HG03060 (cell line): ENCODE results near the gene B3GALNT1.

Experiments
- ATAC-seq: cut with Tn5 transposase; IDR thresholded peaks from one replicate; pipeline ENCODE4 v1.9.1; 2021; ENCODE audit warnings: low read depth, moderate number of reproducible peaks; ENCODE audit not compliant: unreplicated experiment

Gene B3GALNT1, protein sequence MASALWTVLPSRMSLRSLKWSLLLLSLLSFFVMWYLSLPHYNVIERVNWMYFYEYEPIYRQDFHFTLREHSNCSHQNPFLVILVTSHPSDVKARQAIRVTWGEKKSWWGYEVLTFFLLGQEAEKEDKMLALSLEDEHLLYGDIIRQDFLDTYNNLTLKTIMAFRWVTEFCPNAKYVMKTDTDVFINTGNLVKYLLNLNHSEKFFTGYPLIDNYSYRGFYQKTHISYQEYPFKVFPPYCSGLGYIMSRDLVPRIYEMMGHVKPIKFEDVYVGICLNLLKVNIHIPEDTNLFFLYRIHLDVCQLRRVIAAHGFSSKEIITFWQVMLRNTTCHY

DNA sequence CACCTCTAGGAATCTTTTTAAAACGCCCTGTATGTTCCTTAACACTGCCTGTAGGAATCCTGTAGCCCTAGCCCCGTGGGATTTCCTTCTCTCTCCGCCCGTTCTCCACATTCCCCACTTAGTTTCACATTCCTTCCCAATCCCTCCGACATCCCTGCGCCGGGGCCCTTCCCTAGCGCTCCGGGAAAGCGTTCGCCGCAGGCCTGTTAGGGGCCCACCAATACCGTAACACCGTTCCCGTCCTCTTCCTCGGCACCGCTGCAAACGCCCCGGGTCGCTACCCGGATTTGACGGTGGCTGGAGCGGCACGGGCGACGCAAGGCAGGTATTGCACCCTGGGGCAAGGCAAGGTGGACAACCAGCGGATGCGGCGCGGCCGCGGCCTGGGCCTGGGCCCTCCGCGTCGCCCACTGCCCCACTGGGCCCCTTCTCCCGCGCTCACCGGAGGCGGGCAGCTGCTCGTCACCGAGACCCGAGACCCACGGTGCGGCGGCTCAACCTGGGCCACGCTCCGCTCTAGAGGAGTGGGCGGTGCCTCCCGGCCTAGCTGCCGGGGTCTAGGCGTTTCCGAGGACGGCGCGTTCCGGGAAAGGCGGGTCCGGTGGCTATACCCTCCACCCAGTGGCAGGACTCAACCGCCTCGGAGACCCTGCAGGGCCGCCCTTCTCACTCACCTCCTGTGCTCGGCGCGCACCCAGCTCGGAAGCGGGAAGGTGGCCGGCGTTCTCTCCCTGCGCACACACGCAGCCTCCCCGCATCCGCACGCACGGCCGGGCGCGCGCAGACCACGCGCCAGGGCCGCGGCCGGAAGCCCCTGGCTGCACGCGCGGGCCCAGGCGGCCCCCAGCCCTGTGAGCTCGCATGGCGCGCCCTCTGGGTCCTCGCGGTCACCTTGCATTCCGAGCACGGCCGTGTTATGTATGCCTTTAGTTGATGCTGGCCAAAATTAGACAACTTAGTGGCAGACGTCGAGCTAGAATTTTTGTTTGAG, at the start of gene B3GALNT1:
Gene B3GALNT1 (minus strand): TSS at position 789 of the 991 bp plus-strand sequence. CDS start 18,595 bp downstream, outside the sequence.
- ATAC-seq, result peak; percentile 51

DNA sequence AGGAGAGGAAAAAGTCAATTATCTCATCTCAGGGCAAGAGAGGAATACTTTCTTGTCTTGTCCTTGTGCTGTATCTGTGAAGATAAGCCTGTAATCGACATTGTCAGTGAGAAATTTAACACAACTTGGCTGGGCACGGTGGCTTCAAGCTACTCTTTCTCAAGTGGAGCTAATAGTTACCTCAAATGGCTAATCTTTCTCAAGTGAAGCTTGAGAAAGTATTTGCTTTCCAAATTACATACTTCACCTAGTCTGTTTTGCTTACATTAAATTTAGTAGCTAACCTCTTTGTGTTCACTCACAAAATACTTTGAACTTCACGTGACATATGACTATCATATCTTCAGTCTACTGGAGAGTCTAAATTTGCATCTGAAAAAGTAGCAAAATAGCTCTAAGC, 48.3 kb upstream of the B3GALNT1 start:
- ATAC-seq, result no peak

DNA sequence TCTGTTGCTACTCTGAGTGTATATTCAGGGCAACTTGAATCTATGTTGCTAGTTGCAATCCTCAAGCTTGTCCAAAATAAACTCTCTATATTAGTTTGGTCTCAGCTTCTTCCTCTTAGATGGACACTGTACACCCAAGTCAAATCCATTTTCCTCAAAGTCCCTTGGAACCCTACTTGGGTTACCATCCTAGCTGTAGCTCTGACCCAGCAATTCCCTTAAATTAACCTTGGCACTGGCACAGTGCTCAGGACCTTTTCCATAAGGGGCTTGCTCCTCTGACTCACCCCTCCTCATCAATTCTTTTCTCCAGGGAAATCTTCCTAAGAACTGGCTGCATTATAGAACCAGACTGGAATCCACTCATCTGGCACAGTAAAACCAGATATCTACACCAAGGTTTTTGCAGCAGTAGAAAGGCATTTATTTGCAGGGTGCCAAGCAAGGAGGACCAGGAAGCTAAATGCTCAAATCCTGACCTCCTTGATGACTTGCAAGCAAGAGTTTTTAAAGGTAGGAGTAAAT, 44.9 kb upstream of the B3GALNT1 start:
- no peak for ATAC-seq

DNA sequence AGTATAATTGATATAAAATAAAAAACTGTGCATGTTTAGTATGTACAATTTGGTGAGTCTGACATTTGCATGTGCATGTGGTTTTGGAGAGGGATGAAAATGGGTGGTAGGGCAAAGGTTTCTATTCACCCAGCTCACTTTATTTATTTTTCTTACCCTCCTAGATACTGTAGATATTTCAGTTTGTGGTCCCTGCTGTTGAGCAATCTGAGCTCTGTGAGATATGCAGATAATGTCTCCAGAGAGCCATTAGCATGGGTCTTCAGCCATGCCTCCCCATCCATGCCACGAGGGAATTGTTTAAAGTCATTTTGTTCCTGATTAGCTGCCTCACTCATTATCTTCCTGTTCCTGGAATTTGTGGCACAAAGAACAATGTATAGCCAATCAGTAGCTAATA, 44.4 kb upstream of the B3GALNT1 start:
- ATAC-seq, result no peak

DNA sequence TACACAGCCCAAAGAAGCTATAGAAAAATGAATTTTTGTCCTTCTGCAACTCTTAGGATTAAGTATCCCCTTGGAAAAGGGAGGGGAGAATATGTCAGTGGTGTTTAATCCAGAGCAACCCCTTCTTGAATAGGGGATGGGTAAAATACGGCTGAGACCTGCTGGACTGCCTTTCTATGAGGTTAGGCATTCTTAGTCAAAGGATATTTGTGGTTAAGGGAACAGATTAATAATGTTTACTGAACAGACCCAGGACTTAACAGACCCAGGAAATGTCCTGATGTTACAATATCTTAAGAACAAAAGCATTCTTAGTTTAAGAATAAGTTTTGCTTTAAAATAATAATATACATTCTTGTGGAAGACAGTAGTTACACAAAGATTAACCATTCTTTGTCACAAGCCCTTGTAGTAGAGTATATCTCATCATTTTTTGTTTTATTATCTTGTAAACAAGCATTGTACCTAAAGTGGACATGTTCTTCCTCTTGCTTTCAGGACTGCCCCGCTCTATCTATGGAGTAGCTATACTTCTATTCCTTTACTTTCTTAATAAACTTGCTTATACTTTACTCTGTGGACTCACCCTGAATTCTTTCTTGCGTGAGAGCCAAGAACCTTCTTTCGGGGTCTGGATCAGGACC, 43.8 kb upstream of the B3GALNT1 start:
- no peak for ATAC-seq

DNA sequence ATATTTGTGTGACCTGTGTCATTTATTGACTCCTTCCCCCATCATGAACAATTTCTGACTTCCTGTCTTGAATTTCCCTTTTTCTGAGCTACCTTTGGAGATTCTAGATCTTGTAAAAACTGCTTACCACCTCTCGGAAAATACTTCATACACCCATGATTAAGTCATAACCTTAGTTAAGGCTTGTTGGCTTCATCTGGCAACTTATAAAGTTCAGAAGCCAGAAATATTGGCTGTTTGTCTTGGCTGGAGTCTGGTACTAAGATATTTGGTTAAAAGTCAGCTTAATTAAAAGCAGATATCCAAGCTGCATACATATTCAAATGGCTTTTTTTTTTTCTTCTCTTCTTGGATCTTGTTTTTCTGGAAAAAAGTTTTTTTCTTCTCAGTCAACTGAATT, 37.3 kb upstream of the B3GALNT1 start:
- no peak for ATAC-seq

DNA sequence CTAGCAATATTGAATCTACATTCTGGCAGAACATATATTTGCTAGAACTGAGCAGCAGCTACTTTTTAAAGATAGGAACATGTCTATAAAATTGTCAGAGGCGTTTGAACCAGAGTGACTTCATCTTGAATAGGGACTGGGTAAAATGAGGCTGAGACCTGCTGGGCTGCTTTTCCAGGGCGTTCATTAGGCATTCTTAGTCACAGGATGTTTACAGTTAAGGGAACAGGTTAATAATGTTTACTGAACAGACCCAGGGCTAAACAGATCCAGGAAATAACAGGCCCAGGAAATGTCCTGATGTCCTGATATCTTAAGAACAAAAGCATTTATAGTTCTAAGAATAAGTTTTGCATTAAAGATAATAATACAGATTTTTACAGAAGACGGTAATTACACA, 34.5 kb upstream of the B3GALNT1 start:
- no peak for ATAC-seq

DNA sequence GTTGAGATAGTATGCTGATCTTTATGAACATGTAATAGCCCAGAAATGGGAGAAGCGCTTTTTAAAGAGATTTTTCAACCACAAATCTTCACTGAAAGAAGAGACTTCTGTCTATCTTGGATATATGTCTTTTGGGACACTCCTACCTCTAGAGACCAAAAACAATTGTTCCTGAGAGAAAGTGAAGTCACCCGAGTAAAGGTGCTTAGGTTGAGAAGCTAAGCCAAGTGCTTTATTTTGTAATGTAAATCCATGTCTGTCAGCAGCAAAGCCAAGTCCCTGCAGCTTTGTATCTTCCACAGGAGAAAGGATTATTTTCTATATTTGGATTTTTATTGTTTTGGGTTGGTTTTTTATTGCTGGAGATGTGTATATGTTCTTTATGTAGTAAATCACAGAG, 32.1 kb upstream of the B3GALNT1 start:
- no peak for ATAC-seq

DNA sequence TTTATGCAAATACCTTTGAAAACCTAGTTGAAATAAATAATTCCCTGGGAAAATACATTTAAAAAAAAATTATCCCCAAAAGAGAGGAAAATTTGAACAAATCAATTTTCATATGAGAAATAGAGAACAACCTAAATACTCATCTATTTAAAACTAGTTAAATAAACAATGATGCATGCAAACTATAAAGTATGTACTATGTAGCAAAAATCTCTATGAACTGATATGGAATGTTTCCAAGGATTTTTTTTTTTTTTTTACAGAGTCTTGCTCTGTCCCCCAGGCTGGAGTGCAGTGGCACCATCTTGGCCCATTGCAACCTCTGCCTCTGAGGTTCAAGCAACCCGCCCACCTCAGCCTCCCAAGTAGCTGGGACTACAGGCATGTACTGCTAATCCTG, 27.2 kb upstream of the B3GALNT1 start:
- ATAC-seq, result no peak

DNA sequence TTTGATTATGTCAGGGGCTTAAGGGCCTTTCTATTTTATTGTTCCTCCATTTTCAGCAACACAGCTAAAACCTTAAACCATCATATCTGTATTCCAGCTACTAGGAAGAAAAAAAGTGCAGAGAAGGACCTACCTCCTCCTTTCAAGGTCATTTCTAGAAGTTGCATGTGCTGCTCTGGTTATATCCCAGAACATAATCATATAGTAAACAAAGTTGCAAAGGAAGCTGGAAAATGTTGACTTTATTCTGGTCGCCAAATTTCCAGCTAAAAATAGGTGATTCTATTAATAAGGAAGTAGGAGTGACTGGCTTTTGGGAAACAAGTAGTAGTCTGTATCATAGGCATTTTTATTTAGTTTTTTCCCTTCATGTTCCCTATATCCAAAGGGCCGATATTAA, 21.3 kb upstream of the B3GALNT1 start:
- ATAC-seq, result no peak

DNA sequence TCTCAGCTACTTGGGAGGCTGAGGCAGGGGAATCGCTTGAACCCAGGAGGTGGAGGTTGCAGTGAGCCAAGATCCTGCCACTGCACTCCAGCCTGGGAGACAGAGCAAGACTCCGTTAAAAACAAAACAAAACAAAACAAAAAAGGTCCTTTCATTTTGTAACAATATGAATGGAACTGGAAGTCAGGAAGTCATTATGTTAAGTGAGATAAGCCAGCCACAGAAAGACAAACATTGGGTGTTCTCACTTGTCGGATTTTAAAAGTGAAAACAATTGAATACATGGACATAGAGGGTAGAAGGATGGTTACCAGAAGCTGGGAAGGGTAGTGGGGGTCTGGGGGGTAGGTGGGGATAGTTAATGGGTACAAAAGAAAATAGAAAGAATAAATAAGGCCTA, 12.5 kb upstream of the B3GALNT1 start:
- ATAC-seq, result no peak

DNA sequence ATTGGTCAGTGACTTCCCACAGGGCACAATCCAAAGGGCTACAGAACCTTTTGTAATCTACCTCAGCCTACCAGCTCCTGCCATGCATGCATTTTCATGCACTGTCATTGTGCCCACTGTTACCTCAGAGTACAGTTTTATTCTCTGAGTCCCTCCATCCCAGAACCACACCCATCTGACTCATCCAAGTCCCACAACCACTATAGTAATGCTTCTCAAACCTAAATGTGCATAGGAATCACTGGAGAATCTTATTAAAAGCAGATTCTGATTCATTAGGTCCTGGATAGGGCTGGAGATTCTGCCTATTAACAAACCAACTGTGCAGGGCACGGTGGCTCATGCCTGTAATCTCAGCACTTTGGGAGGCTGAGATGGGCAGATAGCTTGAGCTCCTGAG, 3.7 kb upstream of the B3GALNT1 start:
- no peak for ATAC-seq

DNA sequence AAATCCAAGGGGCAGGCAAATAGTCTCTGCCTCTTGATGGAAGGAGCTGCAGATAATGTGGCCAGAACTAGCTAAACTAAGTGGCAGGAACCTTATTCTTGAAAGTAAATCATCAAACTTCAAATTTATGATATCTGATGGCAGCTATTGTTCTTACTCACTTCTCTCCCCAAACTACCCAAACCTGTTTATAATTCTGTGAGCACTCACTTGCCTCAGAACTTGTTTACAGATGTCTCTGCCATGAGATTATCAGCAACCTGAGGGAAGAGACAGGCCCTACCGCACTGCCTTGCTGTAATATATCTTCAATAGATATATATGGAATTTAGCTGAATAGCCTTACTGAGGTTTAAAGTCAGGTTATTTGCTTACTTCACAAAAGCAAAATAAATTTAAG, 2.2 kb upstream of the B3GALNT1 start:
- ATAC-seq, result no peak

DNA sequence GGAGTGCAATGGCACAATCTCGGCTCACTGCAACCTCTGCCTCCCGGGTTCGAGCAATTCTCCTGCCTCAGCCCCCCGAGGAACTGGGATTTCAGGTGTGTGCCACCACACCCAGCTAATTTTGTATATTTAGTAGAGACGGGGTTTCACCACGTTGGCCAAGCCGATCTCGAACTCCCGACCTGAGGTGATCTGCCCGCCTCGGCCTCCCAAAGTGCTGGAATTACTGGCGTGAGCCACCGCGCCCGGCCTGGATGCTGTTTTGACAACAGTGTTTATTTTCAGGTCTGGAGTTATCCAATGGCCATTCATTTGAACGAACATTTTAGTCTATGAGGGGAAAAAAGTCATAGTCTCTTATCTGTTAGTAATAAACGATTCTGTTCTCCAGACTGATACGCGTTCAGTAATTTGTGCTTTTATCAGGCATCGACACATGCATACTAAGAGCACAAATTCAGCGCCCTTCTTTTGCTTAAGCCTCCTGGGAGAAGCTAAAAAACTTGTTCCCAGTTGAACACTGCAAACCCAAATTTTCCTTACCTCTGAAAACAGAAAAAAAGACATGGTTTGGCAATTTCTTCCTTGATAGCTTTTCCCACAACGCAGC, 1.3 kb downstream of the B3GALNT1 start:
- no peak for ATAC-seq

DNA sequence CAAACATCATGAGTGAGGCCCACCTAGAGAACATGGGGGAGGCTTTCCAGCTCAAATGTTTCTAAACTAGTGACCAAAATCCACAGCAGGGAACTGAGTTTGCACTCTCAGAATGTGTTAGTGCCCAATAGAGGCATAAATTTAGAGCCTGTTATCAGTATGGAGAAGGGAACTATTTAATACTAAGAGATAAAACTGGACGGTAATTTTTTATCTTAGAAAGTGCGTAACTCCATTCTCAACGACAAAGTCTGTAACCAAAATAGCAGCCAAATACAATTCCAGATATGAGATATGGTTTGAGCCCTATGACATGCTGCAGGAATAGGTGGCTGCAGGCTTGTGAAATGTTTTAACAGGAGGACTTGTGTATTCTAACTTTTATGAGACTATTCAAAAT, 3.5 kb downstream of the B3GALNT1 start:
- ATAC-seq, result no peak

DNA sequence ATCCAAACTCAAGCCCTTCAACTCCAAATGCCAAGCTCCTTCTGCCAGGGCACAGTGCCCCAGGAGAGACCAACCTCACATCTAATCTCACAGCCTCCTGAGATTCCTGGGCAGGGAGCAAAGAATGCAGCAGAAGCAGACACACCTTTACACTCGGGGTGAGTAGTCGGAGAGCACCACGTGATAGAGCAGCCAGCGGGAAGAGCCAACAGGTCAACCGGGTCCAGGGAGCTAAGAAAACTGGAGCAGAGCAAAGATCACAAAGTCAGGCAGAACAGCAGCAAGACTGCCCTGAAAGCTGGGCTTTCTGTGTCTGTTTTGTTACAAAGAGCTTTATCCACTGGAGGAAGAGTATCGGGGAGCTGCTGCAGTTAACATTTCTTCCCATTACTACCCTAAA, 4.2 kb downstream of the B3GALNT1 start:
- ATAC-seq, result no peak

DNA sequence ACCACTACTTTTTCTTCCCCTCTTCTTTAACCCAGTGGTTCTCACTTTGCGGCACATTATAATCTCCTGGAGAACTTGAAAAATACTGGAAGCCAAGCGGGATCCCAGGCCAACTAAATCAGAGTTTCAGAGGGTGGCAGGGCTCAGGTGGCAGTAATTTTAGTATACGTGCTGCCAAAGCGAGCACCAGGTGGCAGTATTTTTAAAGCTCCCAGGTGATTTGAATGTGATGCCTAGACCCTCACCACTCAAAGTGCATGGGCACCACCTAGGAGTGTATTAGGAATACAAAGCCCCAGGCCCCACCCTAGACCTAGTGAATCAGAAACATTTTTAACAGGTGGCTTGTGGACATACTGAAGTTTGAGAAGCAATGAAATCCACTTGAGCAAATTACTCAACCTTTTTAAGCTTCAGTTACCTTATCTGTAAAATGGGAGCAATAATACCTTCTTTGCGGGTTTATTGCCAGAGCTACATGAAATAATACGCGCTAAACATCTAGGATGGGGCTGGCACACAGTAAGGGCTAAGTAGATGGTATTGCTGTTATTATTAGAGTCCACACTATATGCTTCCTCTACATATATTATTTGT, 8.3 kb downstream of the B3GALNT1 start:
- no peak for ATAC-seq

DNA sequence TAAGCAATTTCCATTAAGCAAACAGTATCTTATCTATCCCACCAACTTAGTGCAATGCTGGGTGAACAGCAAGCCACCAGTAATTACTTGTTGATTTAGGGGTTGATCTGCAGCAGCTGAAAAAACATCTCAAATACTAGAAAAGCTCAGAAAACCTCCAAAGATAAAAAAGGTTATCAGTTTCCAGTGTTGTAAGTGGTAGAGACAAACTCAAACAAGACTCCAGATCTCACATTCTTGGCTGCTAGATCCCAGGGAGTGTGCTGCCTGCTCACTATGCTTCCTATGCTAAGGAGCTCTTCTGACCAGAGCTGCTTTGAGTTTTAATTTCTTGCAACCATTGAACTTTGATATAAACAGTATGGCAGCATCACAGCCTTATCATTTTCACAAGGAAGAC, 11.3 kb downstream of the B3GALNT1 start:
- ATAC-seq, result no peak

DNA sequence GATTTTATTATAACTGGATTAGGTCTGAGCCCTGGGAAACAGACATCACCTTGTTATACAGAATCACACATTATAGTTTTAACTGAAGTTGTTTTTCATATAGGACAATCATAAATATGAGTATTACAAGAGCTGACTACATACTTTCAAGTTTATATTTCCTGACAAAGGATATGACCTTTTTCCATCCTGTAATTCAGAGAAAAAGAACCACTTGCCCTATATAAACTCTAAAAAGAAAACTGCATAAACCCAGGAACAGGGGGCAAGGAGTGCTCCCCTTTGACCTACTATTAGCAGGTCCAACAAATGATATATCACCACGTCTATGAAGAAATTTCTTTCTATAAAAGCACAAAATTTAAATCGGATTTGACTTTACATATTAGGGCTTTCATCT, 20.9 kb downstream of the B3GALNT1 start:
- no peak for ATAC-seq

DNA sequence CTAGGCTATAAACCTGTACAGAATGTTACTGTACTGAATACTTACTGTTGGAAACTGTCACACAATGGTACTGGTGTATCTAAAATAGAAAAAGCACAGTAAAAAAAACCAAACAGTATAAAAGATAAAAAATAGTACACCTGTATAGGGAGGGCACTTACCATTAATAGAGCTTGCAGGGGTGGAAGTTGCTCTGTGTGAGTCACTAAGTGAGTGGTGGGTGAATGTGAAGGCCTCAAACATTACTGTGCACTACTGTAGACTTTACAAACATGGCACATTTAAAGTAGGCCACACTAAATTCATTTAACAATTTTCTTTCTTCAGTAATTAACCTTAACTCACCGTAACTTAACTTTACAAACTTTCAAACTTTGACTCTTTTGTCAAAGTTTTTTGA, 22.0 kb downstream of the B3GALNT1 start:
- ATAC-seq, result no peak
